Right atrium auricular region (tissue), 2 donors: ENCODE results near the gene CCDC187. TPM values are rescaled to one million over a fixed set of nuclear protein-coding genes. Genes with fewer than 3 reads are reported as not detected.

Source experiments
- DNase-seq: peaks from one replicate; pipeline ENCODE4 v3.0.0-alpha.2; 2019; ENCODE audit warnings: low spot score
- H3K27ac ChIP-seq, 2 donors: fragments of 200-600 bp; sonication (generic); 1 replicate in 1 of 2; 2 replicates in 1 of 2; pipeline ENCODE4 v1.5.1; 2016 to 2019
- H3K27me3 ChIP-seq, 2 donors: fragments of 200-600 bp; sonication (generic); one replicate each; pipeline versions ENCODE4 v1.5.1 to v1.6.0; 2017 to 2019
- H3K36me3 ChIP-seq: fragments of 200-600 bp; sonication (generic); one replicate; pipeline ENCODE4 v1.5.1; 2016
- H3K4me1 ChIP-seq, 2 donors: fragments of 200-600 bp; sonication (generic); one replicate each; pipeline versions ENCODE4 v1.5.1 to v1.6.0; 2017 to 2019
- H3K4me3 ChIP-seq, 2 donors: fragments of 200-600 bp; sonication (generic); 1 replicate in 1 of 2; 2 replicates in 1 of 2; pipeline ENCODE4 v1.5.1; 2017 to 2019; ENCODE audit warnings: mild to moderate bottlenecking in 1 of 2, moderate library complexity in 1 of 2
- H3K9me3 ChIP-seq, 2 donors: fragments of 200-600 bp; sonication (generic); one replicate each; pipeline ENCODE4 v1.5.1; 2019
- CTCF ChIP-seq, 2 donors: fragments of 200-600 bp; sonication (generic); IDR thresholded peaks; one replicate each; pipeline ENCODE4 v1.5.1; 2019; ENCODE audit warnings: antibody characterized with exemption in 2 of 2
- total RNA-seq, 2 donors: library from RNA; depleted of rRNA; stranded (reverse); fragments of >200 nt; gene quantifications; one replicate each; pipeline ENCODE4 v1.1.0, GENCODE V29; 2016

Gene CCDC187
- total RNA-seq, 2 donors from 2014 or later = not detected

DNA sequence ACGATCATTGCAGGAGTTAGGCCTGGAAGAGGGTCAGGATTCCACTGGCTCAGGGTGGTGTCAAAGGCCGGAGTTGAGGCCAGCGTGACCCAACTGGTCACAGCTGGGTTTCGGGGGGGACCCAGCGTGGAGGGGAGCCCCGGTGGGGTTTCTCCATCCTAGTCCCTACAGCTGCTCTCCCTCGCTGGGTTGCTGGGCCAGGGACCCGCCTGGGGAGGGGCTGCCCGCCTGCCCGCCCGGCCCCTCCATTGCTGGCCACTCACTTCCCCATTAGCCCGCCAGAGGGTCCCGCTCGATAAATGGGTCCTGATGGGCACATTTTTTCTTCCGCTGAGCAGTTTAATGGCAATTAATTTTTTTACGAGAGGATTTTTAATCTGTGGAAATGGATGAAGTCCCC, 8.8 kb downstream of the CCDC187 start:
- H3K4me3 ChIP-seq = no peak overlapping the region
- no peak for DNase-seq
- no peaks in the 10 kb centered on the region for H3K27me3 ChIP-seq
- H3K27ac ChIP-seq = no peak overlapping the region
- no peaks in the 10 kb centered on the region for H3K36me3 ChIP-seq
- H3K4me1 ChIP-seq = no peaks in the 10 kb centered on the region
- no peaks in the 10 kb centered on the region for H3K9me3 ChIP-seq
- no peak for TF ChIP-seq CTCF (IDR thresholded peaks at IDR 0.05)

DNA sequence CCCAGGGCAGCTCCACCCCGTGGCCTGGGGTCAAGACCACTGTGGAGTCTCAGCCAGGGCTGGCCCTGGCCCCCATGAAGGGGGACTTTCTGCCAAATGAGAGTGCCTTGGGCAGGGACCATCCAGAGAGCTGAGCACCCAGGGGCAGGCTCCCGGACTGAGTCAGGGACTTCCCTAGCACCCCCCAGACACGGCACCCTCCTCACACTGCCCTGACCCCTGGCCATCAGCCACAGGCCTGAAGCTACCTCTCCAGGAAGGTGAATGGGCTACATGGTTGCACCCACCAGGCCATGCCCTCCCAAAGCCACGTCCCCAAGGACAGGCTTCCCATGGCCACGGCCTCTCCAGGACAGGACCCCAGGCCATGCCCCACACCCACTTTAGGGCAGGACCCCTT, 9.5 kb downstream of the CCDC187 start:
- TF ChIP-seq CTCF (IDR thresholded peaks at IDR 0.05) = no peak
- H3K9me3 ChIP-seq = no peaks in the 10 kb centered on the region
- no peak overlapping the region for H3K27ac ChIP-seq
- no peaks in the 10 kb centered on the region for H3K27me3 ChIP-seq
- H3K36me3 ChIP-seq = no peaks in the 10 kb centered on the region
- H3K4me3 ChIP-seq = no peak overlapping the region
- no peak for DNase-seq
- H3K4me1 ChIP-seq = no peaks in the 10 kb centered on the region

DNA sequence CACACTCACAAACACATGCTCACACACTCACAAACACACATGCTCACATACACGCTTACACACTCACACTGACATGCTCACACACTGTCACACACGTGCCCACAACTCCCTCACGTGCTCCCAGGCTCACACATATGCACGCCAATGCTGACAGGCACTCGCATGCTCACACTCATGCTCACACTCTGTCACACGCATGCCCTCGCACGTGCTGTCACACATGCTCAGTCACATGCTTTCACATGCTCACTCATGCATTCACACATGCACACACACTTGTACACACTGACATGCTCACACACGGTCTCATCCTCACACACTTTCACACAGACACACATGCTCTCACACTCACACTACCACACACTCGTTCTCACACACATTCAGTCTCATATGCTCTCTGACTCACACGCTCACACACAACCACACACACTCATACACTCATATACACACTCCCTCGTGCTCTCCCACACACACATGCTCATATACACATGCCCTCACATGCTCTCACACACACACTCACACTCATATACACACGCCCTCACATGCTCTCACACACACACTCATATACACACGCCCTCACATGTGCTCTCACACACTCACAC, 10.3 kb downstream of the CCDC187 start:
- no peak for DNase-seq
- Histone ChIP-seq H3K4me1 (no peaks in the 10 kb centered on the region), H3K27ac (no peak overlapping the region), H3K4me3 (no peak overlapping the region), H3K36me3 (no peaks in the 10 kb centered on the region), H3K9me3 (no peaks in the 10 kb centered on the region), H3K27me3 (no peaks in the 10 kb centered on the region)
- no peak for TF ChIP-seq CTCF (IDR thresholded peaks at IDR 0.05)

DNA sequence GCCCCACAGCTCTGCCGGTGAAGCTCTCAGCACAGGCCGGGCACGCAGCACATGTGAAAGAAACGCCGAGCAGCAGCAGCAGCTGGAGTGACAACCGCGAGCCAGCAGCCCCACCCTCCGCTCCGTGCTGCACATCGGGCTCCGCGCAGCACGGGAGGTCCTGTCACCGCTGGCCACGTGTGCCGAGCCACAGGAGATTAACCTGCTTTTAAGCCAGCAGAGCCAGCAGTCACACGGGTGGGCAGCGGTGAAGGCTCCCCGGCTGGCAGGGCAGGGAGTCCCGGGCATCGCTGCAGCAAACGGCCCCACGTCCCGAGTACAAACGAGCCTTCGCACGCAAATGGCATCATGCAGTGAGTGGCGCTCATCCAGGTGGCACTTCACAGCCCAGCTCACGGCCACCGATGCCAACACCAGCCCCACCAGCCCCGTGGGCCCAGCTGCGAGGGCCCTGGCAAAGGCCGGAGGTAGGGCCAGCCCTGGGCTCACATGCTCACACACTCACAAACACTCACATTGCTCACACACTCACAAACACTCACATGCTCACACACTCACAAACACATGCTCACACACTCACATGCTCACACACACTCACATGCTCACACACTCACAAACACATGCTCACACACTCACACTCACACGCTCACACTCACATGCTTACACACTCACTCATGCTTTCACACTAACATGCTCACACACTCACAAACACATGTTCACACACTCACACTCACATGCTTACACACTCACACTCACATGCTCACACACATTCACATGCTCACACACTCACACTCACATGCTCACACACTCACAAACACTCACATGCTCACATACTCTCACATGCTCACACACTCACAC, 11.1 kb downstream of the CCDC187 start:
- Histone ChIP-seq H3K9me3 (no peaks in the 10 kb centered on the region), H3K36me3 (no peaks in the 10 kb centered on the region), H3K27ac (no peak overlapping the region), H3K4me3 (no peak overlapping the region), H3K27me3 (no peaks in the 10 kb centered on the region), H3K4me1 (no peaks in the 10 kb centered on the region)
- TF ChIP-seq CTCF (IDR thresholded peaks at IDR 0.05) = no peak
- DNase-seq = no peak

DNA sequence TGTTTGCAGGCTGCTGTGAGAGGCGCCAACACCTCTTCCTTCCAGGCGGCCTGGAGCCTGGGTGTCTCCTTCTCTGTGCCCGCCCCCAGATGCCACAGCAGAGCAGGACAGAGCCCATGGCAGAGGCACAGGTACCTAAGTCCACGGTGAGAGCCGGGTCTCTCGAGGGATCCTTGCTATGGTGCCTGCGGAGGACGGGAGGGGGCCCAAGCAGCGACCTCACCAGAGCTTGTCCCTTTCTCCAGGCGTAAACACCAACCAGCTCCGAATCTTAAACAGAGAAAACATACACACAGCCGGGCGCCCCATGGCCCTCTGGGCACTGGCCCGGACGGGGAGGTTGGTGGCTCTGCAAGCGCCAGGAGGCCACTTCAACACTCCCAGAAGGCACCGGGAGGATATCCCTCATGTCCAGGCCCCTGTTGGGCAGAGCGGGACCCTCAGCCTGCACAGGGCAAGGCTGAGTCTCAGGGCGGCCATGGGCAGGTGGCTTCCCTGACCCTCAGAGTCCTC, 11.8 kb downstream of the CCDC187 start:
- H3K36me3 ChIP-seq = no peaks in the 10 kb centered on the region
- no peak overlapping the region for H3K4me3 ChIP-seq
- no peaks in the 10 kb centered on the region for H3K27me3 ChIP-seq
- no peak for TF ChIP-seq CTCF (IDR thresholded peaks at IDR 0.05)
- DNase-seq = no peak
- H3K9me3 ChIP-seq = no peaks in the 10 kb centered on the region
- no peaks in the 10 kb centered on the region for H3K4me1 ChIP-seq
- H3K27ac ChIP-seq = no peak overlapping the region
